HEK293T (cell line): ENCODE measurements around the gene NOL4L.
"Not testable (repeated sequence)": the region's sequence is repeated elsewhere in the genome, so short reads cannot be mapped to it uniquely, and the experiment has no call there.

ENCODE experiments used
- CTCF ChIA-PET: fragments of 350-600 bp; formaldehyde crosslinking; extraction: SDS; loops from one replicate; lab custom pipeline; 2021; ENCODE audit warnings: antibody characterized with exemption, inconsistent platforms; lab: Yijun Ruan, JAX
- POLR2A ChIA-PET: fragments of 350-600 bp; formaldehyde crosslinking; extraction: SDS; loops from one replicate; lab custom pipeline; 2020; ENCODE audit warnings: antibody characterized with exemption, inconsistent platforms; lab: Yijun Ruan, JAX
- DNase-seq: peaks from one replicate; pipeline ENCODE4 v3.0.0; 2012; ENCODE audit warnings: mixed read lengths; ENCODE audit errors: extremely low spot score
- ARNT ChIP-seq: fragments of 450-650 bp; IDR thresholded peaks from 2 replicates; pipeline ENCODE4 v1.6.1; 2017; ENCODE audit warnings: mild to moderate bottlenecking
- BHLHE40 ChIP-seq: fragments of 450-650 bp; IDR thresholded peaks from 2 replicates; pipeline ENCODE4 v1.6.1; 2016; ENCODE audit warnings: mild to moderate bottlenecking, moderate library complexity, borderline replicate concordance
- CTBP1 ChIP-seq: fragments of 450-650 bp; IDR thresholded peaks from 2 replicates; pipeline ENCODE4 v1.6.1; 2016; ENCODE audit warnings: borderline replicate concordance
- ELF4 ChIP-seq: fragments of 450-650 bp; IDR thresholded peaks from 2 replicates; pipeline ENCODE4 v1.6.1; 2017; ENCODE audit warnings: antibody characterized with exemption
- FOXA1 ChIP-seq: fragments of 450-650 bp; IDR thresholded peaks from 2 replicates; pipeline ENCODE4 v1.6.1; 2016; ENCODE audit warnings: mild to moderate bottlenecking
- FOXK2 ChIP-seq: fragments of 450-650 bp; IDR thresholded peaks from 2 replicates; pipeline ENCODE4 v1.6.1; 2016; ENCODE audit warnings: mild to moderate bottlenecking
- FOXM1 ChIP-seq: fragments of 450-650 bp; IDR thresholded peaks from 2 replicates; pipeline ENCODE4 v1.6.1; 2017; ENCODE audit warnings: mild to moderate bottlenecking, borderline replicate concordance
- HDGF ChIP-seq: fragments of 450-650 bp; IDR thresholded peaks from 2 replicates; pipeline ENCODE4 v1.6.1; 2017; ENCODE audit warnings: antibody characterized with exemption, borderline replicate concordance
- L3MBTL2 ChIP-seq: fragments of 450-650 bp; conservative IDR thresholded peaks from 2 replicates; pipeline ENCODE4 v1.6.1; 2016; ENCODE audit warnings: mild to moderate bottlenecking
- LEF1 ChIP-seq: fragments of 450-650 bp; IDR thresholded peaks from 2 replicates; pipeline ENCODE4 v1.6.1; 2017; ENCODE audit warnings: mild to moderate bottlenecking, borderline replicate concordance
- NFRKB ChIP-seq: fragments of 450-650 bp; IDR thresholded peaks from 2 replicates; pipeline ENCODE4 v1.6.1; 2016; ENCODE audit warnings: mild to moderate bottlenecking, moderate library complexity
- SP1 ChIP-seq: fragments of 450-650 bp; IDR thresholded peaks from 2 replicates; pipeline ENCODE4 v1.6.1; 2017
- SUZ12 ChIP-seq: fragments of 450-650 bp; IDR thresholded peaks from 2 replicates; pipeline ENCODE4 v1.6.1; 2016; ENCODE audit warnings: mild to moderate bottlenecking
- TARDBP ChIP-seq: fragments of 450-650 bp; IDR thresholded peaks from 2 replicates; pipeline ENCODE4 v1.6.1; 2016
- ZNF384 ChIP-seq: fragments of 450-650 bp; IDR thresholded peaks from 2 replicates; pipeline ENCODE4 v1.6.1; 2016
- TF ChIP-seq, protein P1 (sequence below): fragments of 450-650 bp; IDR thresholded peaks from 2 replicates; pipeline ENCODE4 v1.6.1; 2016

NOL4L gene

DNA sequence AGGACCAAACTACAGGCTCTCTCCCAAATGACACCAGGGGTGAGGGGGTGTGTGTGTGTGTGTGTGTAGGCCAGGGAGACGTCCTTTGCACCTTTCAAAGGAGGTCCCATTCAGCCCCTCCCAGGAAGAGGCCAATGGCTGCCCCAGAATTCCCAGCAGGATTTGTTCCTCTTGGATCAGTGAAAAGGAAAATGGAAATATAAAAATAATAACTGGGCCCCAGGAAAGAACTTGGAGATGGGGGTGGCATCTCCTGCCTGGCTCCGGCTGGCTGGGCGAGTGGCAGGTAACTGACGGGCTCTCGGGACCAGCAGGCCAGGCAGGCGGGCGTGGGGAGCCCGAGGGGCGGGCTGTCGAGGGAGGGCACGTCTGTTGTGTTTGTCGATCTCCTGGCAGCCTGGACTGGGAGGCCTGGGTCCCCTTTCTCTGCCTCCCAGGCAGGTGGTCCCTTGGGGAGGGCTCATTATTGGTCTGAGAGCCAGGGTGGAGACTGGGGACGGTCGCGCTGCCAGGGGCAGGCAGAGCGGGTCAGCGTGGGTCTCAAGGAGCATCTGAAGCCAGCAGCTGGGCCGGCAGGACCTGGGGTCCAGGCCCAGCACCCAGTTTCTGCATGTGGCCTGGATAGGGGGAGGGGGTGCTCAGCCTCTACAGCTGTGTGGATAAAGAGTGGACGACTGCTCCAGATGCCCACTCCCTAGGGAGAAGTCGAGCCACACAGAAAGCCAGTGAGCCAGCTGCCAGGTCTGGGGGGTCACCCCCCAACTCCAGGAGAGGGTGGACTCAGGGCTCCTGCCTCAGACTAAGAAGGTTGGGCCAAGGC lies 3.1 kb downstream of the NOL4L start:
- TF ChIP-seq, protein P1, sequence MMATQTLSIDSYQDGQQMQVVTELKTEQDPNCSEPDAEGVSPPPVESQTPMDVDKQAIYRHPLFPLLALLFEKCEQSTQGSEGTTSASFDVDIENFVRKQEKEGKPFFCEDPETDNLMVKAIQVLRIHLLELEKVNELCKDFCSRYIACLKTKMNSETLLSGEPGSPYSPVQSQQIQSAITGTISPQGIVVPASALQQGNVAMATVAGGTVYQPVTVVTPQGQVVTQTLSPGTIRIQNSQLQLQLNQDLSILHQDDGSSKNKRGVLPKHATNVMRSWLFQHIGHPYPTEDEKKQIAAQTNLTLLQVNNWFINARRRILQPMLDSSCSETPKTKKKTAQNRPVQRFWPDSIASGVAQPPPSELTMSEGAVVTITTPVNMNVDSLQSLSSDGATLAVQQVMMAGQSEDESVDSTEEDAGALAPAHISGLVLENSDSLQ, result no peak
- no peak for TF ChIP-seq BHLHE40
- TF ChIP-seq LEF1, result no peak
- TF ChIP-seq FOXM1, result no peak
- no peak for TF ChIP-seq NFRKB
- no peak for TF ChIP-seq HDGF
- TF ChIP-seq TARDBP, result no peak
- no peak for TF ChIP-seq SP1
- POLR2A ChIA-PET, result no interaction called here
- CTCF ChIA-PET, result no interaction called here
- DNase-seq, result no peak

DNA sequence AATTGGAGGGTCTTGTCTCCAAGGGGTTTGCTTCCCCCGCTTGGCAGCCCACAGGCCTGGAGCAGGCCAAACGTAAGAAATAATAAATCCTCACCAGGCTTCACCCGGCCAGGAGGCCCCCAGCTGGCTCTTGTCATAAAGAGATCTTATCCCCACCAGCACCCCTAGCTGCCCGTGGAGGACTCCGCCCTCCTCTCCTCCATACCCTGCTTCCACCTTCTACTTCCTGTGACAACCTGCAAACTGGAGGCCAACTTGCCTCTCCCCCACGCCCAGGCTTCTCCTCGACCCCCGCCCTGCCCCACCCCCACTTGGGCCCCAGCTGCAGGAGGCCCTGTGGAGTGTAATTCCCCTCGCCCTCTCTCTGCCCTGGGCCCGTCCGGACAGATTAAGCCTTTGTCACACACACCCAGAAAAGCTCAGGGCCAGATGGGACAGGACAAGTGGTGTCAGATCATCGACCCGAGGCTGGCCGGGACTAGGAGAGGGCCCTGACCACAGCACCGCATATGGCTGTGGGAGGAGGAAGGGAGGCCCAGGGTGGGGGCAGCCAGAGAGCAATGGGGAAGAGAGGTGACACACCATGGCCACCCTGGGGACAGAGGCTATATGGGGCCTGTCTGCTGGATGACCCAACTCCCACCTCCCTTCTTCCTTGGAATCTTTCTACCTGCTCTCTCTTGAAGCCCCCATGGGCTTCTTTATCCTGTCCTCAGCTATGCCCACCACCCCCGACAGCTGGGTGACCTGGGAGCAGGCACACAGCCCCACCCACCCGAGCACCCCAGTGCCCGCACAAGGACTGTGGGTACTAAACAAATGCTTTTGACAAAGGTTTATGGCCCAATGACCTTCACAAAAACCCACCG lies 3.9 kb downstream of the NOL4L start:
- ChIA-PET POLR2A (no interaction called here), CTCF (no interaction called here)
- TF ChIP-seq ARNT (no peak), SUZ12 (no peak), LEF1 (no peak), NFRKB (no peak), TARDBP (no peak)
- DNase-seq, result no peak

DNA sequence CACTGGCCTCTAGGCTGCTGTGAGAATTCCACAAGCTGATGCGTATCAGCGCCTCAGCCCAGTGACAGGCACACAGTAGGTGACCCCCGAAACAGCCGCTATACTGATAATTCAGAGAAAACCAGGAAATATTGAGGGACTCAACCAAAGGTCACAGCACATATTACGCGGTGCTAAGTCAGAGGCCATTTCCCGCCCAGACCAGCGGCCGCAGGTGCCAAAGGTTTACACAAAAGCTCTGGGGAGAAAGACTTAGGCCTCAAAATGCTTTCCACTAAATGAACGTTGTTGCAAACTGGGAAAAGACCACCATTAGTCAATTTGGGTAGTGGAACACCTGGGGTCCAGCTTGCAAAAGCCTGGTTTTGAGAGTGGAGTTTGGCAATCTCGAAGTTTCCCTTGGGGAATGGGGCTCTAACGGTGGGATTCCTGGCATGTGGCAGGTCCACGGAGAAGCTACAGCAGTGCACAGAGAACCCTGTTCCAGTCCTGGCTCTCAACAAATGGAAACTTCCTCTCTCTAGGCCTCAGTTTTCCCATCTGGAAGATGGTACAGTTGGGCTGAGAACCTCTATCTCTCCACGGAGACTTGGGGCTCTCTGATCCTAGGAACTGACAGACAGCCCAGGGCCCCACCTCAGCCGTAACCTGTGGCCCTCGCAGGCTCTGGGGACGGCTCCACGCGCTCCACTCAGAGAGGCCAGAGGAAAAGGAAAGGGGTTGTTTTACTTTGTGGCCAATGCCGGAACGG lies 4.7 kb downstream of the NOL4L start:
- POLR2A ChIA-PET, result interaction anchor here (0.7 kb wide), 1 partner anchor 56 kb away, joined by 3 read pairs; no protein-coding TSS in a partner anchor
- no peak for DNase-seq
- TF ChIP-seq LEF1 (no peak), FOXM1 (no peak)
- CTCF ChIA-PET, result no interaction called here

DNA sequence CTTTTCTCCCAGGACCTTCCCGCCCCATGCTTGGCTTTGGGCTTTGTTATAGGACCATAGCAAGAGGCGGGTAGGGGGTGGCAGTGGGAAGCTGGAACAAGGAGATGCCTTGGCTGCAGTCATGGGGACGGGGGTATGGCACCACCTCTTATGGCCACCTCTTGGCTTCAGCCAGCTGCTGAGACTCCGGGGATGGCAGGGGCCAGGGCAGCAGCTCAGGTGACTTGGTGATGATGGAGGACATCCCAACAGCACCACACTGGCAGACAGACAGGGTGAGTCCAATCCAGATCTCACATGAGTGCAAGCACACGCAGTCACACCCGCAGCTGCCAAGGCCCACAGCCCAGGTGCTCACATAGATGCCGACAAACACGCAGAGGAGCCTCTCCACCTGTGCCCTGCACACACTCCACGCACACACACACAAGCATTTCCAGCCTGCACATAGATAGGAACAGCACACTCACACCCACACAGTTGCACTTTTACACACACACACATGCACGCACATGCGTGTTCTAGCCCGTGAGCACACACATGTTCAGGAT lies 6.2 kb downstream of the NOL4L start:
- POLR2A ChIA-PET, result no interaction called here
- no peak for DNase-seq
- CTCF ChIA-PET, result interaction anchor here (0.5 kb wide), 1 partner anchor 75 kb away, joined by 4 read pairs; no protein-coding TSS in a partner anchor
- TF ChIP-seq SUZ12 (no peak), BHLHE40 (no peak), LEF1 (no peak), FOXA1 (no peak), ELF4 (no peak), FOXM1 (no peak), ARNT (no peak), SP1 (no peak), ZNF384 (no peak), CTBP1 (no peak), L3MBTL2 (no peak)
- TF ChIP-seq, protein P1, result no peak

DNA sequence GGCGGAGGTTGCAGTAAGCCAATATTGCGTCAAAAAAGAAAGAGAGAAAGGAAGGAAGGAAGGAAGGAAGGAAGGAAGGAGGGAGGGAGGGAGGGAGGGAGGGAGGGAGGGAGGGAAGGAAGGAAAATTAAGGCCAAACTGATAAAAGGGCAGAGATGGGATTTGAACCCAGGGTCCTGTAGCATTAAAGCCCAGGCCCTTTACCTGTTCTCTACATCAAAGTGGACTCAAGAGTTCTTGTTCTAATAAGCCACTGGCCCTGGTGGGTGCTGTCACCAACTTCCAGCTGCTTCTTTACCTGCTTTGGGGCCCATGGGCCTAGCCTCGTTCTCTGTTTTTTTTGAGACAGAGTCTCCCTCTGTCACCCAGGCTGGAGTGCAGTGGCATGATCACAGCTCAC lies 7.1 kb downstream of the NOL4L start:
- CTCF ChIA-PET, DNase-seq, POLR2A ChIA-PET: not testable (repeated sequence)

DNA sequence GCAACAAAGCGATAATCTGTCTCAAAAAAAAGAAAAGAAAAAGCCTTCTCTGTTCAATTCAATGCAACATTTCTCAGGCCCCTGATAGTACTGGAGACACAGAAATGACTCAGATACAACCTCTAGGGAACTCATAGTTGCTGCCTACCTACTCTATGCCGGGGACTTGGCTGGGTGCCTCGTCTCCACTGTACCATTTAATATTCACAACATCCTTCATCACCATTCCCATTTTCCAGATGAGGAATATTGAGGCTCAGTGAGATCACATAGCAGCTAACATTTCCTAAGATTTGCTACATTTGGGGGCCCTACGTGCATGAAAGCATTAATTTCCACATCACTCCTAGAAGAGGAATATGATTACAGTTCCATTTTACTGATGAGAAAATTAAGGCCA lies 7.5 kb downstream of the NOL4L start:
- TF ChIP-seq ELF4 (no peak), FOXM1 (no peak), FOXA1 (no peak), BHLHE40 (no peak), L3MBTL2 (no peak), NFRKB (no peak), ZNF384 (no peak), FOXK2 (no peak), LEF1 (no peak), CTBP1 (no peak), HDGF (no peak), SUZ12 (no peak), TARDBP (no peak), SP1 (no peak), ARNT (no peak)
- TF ChIP-seq, protein P1, result no peak
- DNase-seq, result no peak
- ChIA-PET CTCF (interaction anchor here (1.9 kb wide), 1 partner anchor 9 kb away, joined by 5 read pairs; no protein-coding TSS in a partner anchor), POLR2A (no interaction called here)
